Thoracic aorta (tissue), 2 donors: ENCODE measurements around the gene GTSE1. TPM values are rescaled to one million over a fixed set of nuclear protein-coding genes. Genes with fewer than 3 reads are reported as not detected.

Experiments used
- ATAC-seq: fragments of 150-250 bp; one replicate; pipeline ENCODE4 v1.8.0; 2017; ENCODE audit warnings: low read depth; ENCODE audit not compliant: insufficient number of reproducible peaks, low FRiP score
- DNase-seq: peaks from one replicate; pipeline ENCODE4 v3.0.0-alpha.2; 2020; ENCODE audit warnings: low spot score
- H3K27ac ChIP-seq, 2 donors: fragments of 200-600 bp; sonication (generic); 1 replicate in 1 of 2; 2 replicates in 1 of 2; pipeline ENCODE4 v1.5.1; 2016; ENCODE audit warnings: mild to moderate bottlenecking in 2 of 2, moderate library complexity in 2 of 2
- H3K27me3 ChIP-seq: fragments of 200-600 bp; sonication (generic); replicated peaks from 2 replicates; pipeline ENCODE4 v1.6.0; 2016; ENCODE audit warnings: mild to moderate bottlenecking; ENCODE audit not compliant: insufficient read depth
- H3K36me3 ChIP-seq: fragments of 200-600 bp; sonication (generic); one replicate; pipeline ENCODE4 v1.5.1; 2016
- H3K4me1 ChIP-seq, 2 donors: fragments of 200-600 bp; sonication (generic); 1 replicate in 1 of 2; 2 replicates in 1 of 2; pipeline versions ENCODE4 v1.5.1 to v1.6.0; 2016; ENCODE audit warnings: low read depth in 2 of 2, mild to moderate bottlenecking in 1 of 2; ENCODE audit not compliant: control insufficient read depth in 1 of 2
- H3K4me3 ChIP-seq: fragments of 200-600 bp; sonication (generic); 2 replicates; pipeline ENCODE4 v1.5.1; 2016; ENCODE audit warnings: mild to moderate bottlenecking
- H3K9me3 ChIP-seq: fragments of 200-600 bp; sonication (generic); 2 replicates; pipeline ENCODE4 v1.5.1; 2016
- CTCF ChIP-seq: fragments of 200-600 bp; sonication (generic); IDR thresholded peaks from one replicate; pipeline ENCODE4 v1.5.1; 2019; ENCODE audit warnings: antibody characterized with exemption
- total RNA-seq, 2 donors: library from RNA; depleted of rRNA; stranded (reverse); fragments of >200 nt; gene quantifications; one replicate each; pipeline versions ENCODE4 v1.1.0 to v1.2.3, GENCODE V29; 2016

Gene GTSE1
- total RNA-seq, 2 donors from 2014 or later, result 0.41 to 0.92 TPM

- H3K4me1 ChIP-seq, result peaks cover 2% of the 10 kb centered on the region in 2 donors
- no peak for TF ChIP-seq CTCF
- H3K27me3 ChIP-seq, result no peaks in the 10 kb centered on the region
- no peaks in the 10 kb centered on the region for H3K36me3 ChIP-seq
- no peak overlapping the region for H3K27ac ChIP-seq
- no peaks in the 10 kb centered on the region for H3K9me3 ChIP-seq
- DNase-seq (no peak), ATAC-seq (no peak)
- no peak overlapping the region for H3K4me3 ChIP-seq
Observed at GRCh38 chr22:46331496-46331895, 34.8 kb downstream of the GTSE1 start.

DNA sequence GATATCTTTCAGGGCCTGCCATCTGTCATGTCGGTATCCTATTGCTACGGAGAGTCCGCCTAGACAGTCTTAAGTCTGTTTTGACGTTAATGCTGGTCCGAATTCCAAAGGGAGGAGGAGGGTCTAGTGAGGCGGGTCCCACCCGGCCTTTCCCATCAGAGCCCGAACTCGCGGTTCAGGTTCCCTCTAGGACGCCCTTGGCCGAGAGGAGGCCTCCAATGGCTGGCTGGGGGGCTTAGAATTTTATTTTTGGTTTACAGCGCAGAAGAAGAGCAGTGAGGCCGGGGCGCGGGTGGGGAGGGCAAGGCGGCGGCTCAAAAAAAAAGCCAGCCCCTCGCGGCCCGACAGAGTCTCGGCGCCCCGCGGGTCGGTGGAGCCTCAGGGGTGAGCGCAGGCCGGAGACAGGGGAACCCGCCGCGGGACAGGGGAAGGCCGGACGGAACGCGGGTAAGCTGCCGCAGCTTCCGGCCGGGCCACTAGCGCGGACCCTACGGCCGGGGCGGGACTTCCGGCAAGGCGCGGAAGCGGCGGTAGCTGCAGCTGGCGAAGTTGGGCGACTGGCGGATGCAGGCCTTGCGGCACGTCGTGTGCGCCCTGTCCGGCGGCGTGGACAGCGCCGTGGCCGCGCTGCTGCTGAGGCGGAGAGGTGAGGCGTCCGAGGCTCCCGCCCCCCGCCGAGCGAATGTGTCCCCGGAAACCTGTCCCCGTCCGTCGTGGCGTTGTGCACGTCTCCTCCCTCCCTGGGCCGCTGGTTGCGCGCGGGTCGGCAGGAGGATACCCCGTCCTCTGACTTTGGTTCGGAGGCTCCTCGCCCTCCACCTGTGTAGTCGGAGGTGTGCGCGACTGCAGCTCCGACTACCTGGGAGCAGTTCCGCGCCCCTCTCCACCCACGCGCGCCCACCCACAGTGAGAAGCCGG, 38.8 kb downstream of the GTSE1 start, which contains the start of gene TRMU:
TSS of gene TRMU (plus strand) at position 514 of the 918 bp plus-strand sequence. CDS start at position 565, 51 bp downstream.
- H3K9me3 ChIP-seq, result no peaks in the 10 kb centered on the region
- no peaks in the 10 kb centered on the region for H3K27me3 ChIP-seq
- ATAC-seq, result peak; percentile 78
- H3K36me3 ChIP-seq, result peaks cover 23% of the 10 kb centered on the region
- no peak for TF ChIP-seq CTCF
- peak within 1 kb of the TSS; percentile 83 to 86 for H3K27ac ChIP-seq
- peak within 1 kb of the TSS; percentile 81 for H3K4me3 ChIP-seq
- peaks cover 9 to 12% of the 10 kb centered on the region in 2 donors for H3K4me1 ChIP-seq
- no peak for DNase-seq

- peaks cover 9 to 12% of the 10 kb centered on the region in 2 donors for H3K4me1 ChIP-seq
- peak overlapping the region; percentile 81 for H3K4me3 ChIP-seq
- peaks cover 25% of the 10 kb centered on the region for H3K36me3 ChIP-seq
- TF ChIP-seq CTCF, result no peak
- H3K27ac ChIP-seq, result peak overlapping the region; percentile 83 to 86
- no peak for ATAC-seq
- H3K27me3 ChIP-seq, result no peaks in the 10 kb centered on the region
- H3K9me3 ChIP-seq, result no peaks in the 10 kb centered on the region
- DNase-seq, result no peak
Observed at GRCh38 chr22:46336119-46337078, 39.7 kb downstream of the GTSE1 start.

- no peak for TF ChIP-seq CTCF
- Histone ChIP-seq H3K9me3 (no peaks in the 10 kb centered on the region), H3K27ac (no peak overlapping the region), H3K4me1 (peaks cover 9 to 12% of the 10 kb centered on the region in 2 donors), H3K36me3 (peaks cover 32% of the 10 kb centered on the region), H3K27me3 (no peaks in the 10 kb centered on the region), H3K4me3 (no peak overlapping the region)
- DNase-seq, result no peak
- ATAC-seq, result no peak
Observed at GRCh38 chr22:46337870-46338269, 41.2 kb downstream of the GTSE1 start.
